BE2C (cell line): ENCODE results near the gene DOCK2.
"Not testable (repeated sequence)": the region's sequence is repeated elsewhere in the genome, so short reads cannot be mapped to it uniquely, and the experiment has no call there.

ENCODE experiments used
- DNase-seq: peaks from one replicate; pipeline ENCODE4 v3.0.0-alpha.2; 2020
- H3K27me3 ChIP-seq: fragments of 250-450 bp; sonication (Bioruptor Pico); 2 replicates; pipeline ENCODE4 v1.5.1; 2020; ENCODE audit warnings: mild to moderate bottlenecking
- H3K36me3 ChIP-seq: fragments of 250-450 bp; sonication (Bioruptor Pico); 2 replicates; pipeline ENCODE4 v1.5.1; 2020; ENCODE audit warnings: mild to moderate bottlenecking
- H3K4me1 ChIP-seq: fragments of 250-450 bp; sonication (Bioruptor Pico); 2 replicates; pipeline ENCODE4 v1.5.1; 2020
- H3K4me3 ChIP-seq: 2 replicates; pipeline ENCODE4 v1.5.1; 2011; ENCODE audit warnings: low read depth, low read length
- H3K9me3 ChIP-seq: fragments of 250-450 bp; sonication (Bioruptor Pico); 2 replicates; pipeline ENCODE4 v1.5.1; 2020
- TF ChIP-seq, protein P1 (sequence below): IDR thresholded peaks from 2 replicates; pipeline ENCODE4 v1.5.1; 2012; ENCODE audit warnings: mild to moderate bottlenecking, low read depth, low read length

Gene DOCK2

DNA sequence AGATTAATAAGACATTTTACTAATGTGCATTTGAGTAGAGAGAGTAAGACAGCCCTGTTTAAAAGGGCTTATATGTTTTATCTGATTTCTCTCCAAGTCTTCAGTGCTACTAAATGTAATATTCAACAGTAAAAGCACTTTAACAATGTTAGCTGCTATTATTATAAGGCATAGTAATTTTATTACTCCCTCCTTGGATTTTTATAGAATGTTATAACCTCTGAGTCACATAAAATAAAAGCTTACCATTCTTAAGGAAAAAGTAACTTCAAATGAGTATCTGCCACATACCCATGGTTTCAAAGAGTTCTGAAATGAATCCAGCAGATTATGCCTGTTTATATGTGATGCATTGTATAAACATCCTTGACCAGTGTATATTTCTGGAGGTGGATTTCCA, 34.5 kb upstream of the DOCK2 start:
- no peak for DNase-seq
- Histone ChIP-seq H3K4me3 (no peak overlapping the region), H3K4me1 (no peaks in the 10 kb centered on the region; the same call in 1 of the 2 replicates), H3K27me3 (no peaks in the 10 kb centered on the region), H3K36me3 (peaks cover 59% of the 10 kb centered on the region), H3K9me3 (no peaks in the 10 kb centered on the region)
- TF ChIP-seq, protein P1, sequence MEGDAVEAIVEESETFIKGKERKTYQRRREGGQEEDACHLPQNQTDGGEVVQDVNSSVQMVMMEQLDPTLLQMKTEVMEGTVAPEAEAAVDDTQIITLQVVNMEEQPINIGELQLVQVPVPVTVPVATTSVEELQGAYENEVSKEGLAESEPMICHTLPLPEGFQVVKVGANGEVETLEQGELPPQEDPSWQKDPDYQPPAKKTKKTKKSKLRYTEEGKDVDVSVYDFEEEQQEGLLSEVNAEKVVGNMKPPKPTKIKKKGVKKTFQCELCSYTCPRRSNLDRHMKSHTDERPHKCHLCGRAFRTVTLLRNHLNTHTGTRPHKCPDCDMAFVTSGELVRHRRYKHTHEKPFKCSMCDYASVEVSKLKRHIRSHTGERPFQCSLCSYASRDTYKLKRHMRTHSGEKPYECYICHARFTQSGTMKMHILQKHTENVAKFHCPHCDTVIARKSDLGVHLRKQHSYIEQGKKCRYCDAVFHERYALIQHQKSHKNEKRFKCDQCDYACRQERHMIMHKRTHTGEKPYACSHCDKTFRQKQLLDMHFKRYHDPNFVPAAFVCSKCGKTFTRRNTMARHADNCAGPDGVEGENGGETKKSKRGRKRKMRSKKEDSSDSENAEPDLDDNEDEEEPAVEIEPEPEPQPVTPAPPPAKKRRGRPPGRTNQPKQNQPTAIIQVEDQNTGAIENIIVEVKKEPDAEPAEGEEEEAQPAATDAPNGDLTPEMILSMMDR: no peak

DNA sequence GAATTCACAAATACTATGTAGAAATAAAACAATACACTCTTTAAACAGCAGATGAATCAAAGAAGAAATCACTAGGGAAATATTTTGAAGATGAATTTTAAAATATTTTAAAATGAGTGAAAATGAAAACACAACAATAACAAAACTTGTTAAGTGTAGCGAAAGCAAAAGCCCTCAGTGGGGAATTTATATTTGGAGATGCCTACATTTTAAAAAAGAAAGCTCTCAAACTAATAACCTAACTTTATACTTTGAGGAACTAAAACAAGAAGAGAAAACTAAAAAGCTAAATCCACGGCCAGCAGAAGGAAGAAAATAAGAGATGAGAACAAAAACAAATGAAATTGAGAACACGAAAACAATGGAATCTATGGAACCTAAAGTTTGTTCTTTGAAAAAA, 30.8 kb upstream of the DOCK2 start:
- DNase-seq: no peak
- Histone ChIP-seq H3K4me1 (no peaks in the 10 kb centered on the region; the same call in 1 of the 2 replicates), H3K36me3 (peaks cover 24% of the 10 kb centered on the region), H3K27me3 (peaks cover 13% of the 10 kb centered on the region), H3K9me3 (no peaks in the 10 kb centered on the region), H3K4me3 (no peak overlapping the region)
- TF ChIP-seq, protein P1: no peak

DNA sequence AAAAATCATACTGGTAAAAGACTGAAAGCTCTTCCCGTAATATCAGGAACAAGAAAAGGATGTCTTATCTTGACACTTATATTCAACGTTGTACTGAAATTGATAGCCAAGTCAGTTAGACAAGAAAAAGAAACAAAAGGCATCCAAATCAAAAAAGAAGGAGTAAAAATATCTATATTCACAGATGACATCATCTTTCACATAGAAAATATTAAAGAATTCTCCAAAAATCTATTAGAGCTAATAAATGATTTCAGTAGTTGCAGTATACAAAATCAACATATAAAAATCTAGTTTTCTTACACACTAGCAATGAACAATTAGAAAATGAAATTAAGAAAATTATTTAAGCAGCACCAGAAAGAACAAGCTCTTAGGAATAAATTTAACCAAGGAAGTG, 29.2 kb upstream of the DOCK2 start:
- H3K36me3 ChIP-seq: peaks cover 8% of the 10 kb centered on the region
- no peaks in the 10 kb centered on the region for H3K9me3 ChIP-seq
- H3K4me3 ChIP-seq: no peak overlapping the region
- H3K4me1 ChIP-seq: no peaks in the 10 kb centered on the region; the same call in 1 of the 2 replicates
- DNase-seq: no peak
- H3K27me3 ChIP-seq: peaks cover 19% of the 10 kb centered on the region
- TF ChIP-seq, protein P1: no peak

DNA sequence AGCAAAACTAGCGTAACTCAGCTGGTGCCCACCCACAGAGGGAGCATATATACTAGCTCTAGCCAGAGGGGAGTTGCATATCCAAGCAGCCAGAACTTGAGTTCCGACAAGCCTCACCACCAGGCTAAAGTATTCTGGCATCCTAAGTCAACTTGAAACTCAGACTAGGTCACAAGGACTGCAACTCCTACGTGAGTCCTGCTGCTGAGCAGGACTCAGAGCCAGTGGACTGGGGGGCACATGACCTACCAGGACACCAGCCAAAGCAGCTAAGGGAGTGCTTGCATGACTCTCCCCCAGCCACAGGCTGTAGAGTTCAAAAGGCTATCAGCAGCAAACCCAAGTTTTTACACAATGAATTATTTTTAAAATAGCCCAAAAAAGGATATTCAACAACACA, 27.4 kb upstream of the DOCK2 start:
- TF ChIP-seq, protein P1: no peak
- H3K4me1 ChIP-seq: no peaks in the 10 kb centered on the region; the same call in 1 of the 2 replicates
- no peak for DNase-seq
- no peaks in the 10 kb centered on the region for H3K9me3 ChIP-seq
- peaks cover 21% of the 10 kb centered on the region for H3K27me3 ChIP-seq
- no peaks in the 10 kb centered on the region for H3K36me3 ChIP-seq
- no peak overlapping the region for H3K4me3 ChIP-seq

DNA sequence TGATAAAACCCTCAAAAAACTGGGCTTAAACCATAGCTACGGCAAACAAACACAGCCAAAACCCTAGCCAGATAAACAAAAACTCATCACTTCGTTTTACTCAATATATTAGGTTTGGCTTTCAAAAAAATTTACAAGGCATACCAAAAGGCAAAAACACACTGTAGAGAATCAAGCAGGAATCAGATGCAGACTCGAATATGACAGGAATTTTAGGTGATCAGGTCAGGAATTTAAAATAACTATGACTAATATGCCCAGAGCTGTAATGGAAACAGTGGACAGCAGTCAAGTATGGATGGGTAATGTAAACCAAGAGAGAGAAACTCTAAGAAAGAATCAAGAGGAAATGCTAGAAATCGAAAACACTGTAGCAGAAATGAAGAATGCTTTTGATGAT, 26.5 kb upstream of the DOCK2 start:
- Histone ChIP-seq H3K4me3 (no peak overlapping the region), H3K4me1 (no peaks in the 10 kb centered on the region), H3K9me3 (no peaks in the 10 kb centered on the region), H3K27me3 (peaks cover 21% of the 10 kb centered on the region), H3K36me3 (no peaks in the 10 kb centered on the region)
- no peak for DNase-seq
- TF ChIP-seq, protein P1: no peak

DNA sequence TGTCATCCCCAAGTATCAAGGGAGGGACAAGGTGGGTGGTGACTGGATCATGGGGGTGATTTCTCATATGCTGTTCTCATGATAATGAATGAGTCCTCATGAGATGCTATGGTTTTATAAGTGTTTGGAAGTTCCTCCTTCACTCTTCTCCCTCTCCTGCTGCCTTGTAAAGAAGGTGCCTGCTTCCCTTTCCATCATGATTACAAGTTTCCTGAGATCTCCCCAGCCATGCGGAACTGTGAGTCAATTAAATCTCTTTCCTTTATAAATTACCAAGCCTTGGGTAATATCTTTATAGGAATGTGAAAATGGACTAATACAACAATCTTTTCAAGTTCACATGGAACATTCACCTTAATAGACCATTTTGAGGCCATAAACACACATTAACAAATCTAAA, 21.5 kb upstream of the DOCK2 start:
- no peak for DNase-seq
- TF ChIP-seq, protein P1: no peak
- H3K36me3 ChIP-seq: no peaks in the 10 kb centered on the region
- H3K4me1 ChIP-seq: no peaks in the 10 kb centered on the region
- no peaks in the 10 kb centered on the region for H3K9me3 ChIP-seq
- H3K4me3 ChIP-seq: no peak overlapping the region
- H3K27me3 ChIP-seq: peaks cover 18% of the 10 kb centered on the region

DNA sequence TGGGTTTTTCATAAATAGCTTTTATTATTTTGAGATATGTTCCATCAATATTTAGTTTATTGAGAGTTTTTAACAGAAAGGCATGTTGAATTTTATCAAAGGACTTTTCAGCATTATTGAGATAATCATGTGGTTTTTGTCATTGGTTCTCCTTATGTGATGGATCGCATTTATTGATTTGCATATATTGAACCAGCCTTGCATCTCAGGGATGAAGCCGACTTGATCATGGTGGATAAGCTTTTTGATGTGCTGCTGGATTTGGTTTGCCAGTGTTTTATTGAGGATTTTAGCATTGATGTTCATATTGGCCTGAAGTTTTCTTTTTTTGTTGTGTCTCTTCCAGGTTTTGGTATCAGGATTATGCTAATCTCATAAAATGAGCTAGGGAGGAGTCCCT, 12.8 kb upstream of the DOCK2 start:
- not testable (repeated sequence) for H3K4me1 ChIP-seq, H3K9me3 ChIP-seq, H3K36me3 ChIP-seq, H3K27me3 ChIP-seq, DNase-seq, H3K4me3 ChIP-seq
